DND-41 (cell line): Measurements from ENCODE around the gene CACNA1A.

Experiments used
- ATAC-seq: fragments of 200-7000 bp; cut with Tn5 transposase; 3 replicates; pipeline ENCODE4 v1.9.1; 2021; ENCODE audit warnings: low read depth; ENCODE audit not compliant: insufficient read depth
- DNase-seq: peaks from one replicate; pipeline ENCODE4 v3.0.0-alpha.2; 2020
- H2AFZ ChIP-seq: 2 replicates; pipeline ENCODE4 v1.6.0; 2012; ENCODE audit warnings: low read depth, low read length
- H3K27ac ChIP-seq: 2 replicates; pipeline ENCODE4 v1.5.1; 2012; ENCODE audit warnings: low read length, inconsistent platforms
- H3K27me3 ChIP-seq: fragments of 200-600 bp; sonication (generic); 2 replicates; pipeline ENCODE4 v1.6.0; 2012; ENCODE audit warnings: low read length, mild to moderate bottlenecking, inconsistent platforms; ENCODE audit not compliant: insufficient read depth, poor library complexity
- H3K36me3 ChIP-seq: 2 replicates; pipeline ENCODE4 v1.5.1; 2012; ENCODE audit warnings: low read length, inconsistent platforms; ENCODE audit not compliant: insufficient read depth
- H3K4me1 ChIP-seq: 2 replicates; pipeline ENCODE4 v1.5.1; 2012; ENCODE audit warnings: mild to moderate bottlenecking, low read length; ENCODE audit not compliant: insufficient read depth
- H3K4me2 ChIP-seq: 2 replicates; pipeline ENCODE4 v1.6.0; 2012; ENCODE audit warnings: mild to moderate bottlenecking, moderate library complexity, low read length, inconsistent platforms; ENCODE audit not compliant: insufficient read depth
- H3K4me3 ChIP-seq, 2 experiments: fragments of 200-600 bp in 1 of 2; shearing (Covaris generic) in 1 of 2; 2 replicates each; pipeline ENCODE4 v1.5.1; 2012 to 2016; ENCODE audit warnings: inconsistent platforms in 2 of 2, low read length in 2 of 2, mild to moderate bottlenecking in 2 of 2, low read depth in 1 of 2, moderate library complexity in 1 of 2
- H3K79me2 ChIP-seq: 2 replicates; pipeline ENCODE4 v1.6.0; 2012; ENCODE audit warnings: low read length, inconsistent platforms; ENCODE audit not compliant: insufficient read depth
- H3K9ac ChIP-seq: 2 replicates; pipeline ENCODE4 v1.6.0; 2012; ENCODE audit warnings: low read depth, mild to moderate bottlenecking, inconsistent platforms, low read length, moderate library complexity
- H3K9me3 ChIP-seq: 2 replicates; pipeline ENCODE4 v1.5.1; 2012; ENCODE audit warnings: low read length, moderate library complexity, mild to moderate bottlenecking, inconsistent platforms; ENCODE audit not compliant: insufficient read depth, severe bottlenecking
- H4K20me1 ChIP-seq: 2 replicates; pipeline ENCODE4 v1.6.0; 2012; ENCODE audit warnings: low read length; ENCODE audit not compliant: insufficient read depth
- EZH2 ChIP-seq: IDR thresholded peaks from 3 replicates; pipeline ENCODE4 v1.6.1; 2012; ENCODE audit warnings: borderline replicate concordance, low read depth, mild to moderate bottlenecking, moderate library complexity, low read length, inconsistent platforms; ENCODE audit not compliant: severe bottlenecking
- TF ChIP-seq, protein P1 (sequence below): IDR thresholded peaks from 2 replicates; pipeline ENCODE4 v1.5.1; 2012; ENCODE audit warnings: borderline replicate concordance, low read length, moderate library complexity, mild to moderate bottlenecking; ENCODE audit not compliant: poor library complexity, severe bottlenecking; ENCODE audit errors: extremely low read depth

The CACNA1A gene

GRCh38 chr19:13436352-13436751, 69.9 kb downstream of the CACNA1A start:
- no peak overlapping the region for H2AFZ ChIP-seq
- no peaks in the 10 kb centered on the region for H3K27me3 ChIP-seq
- no peaks in the 10 kb centered on the region for H3K79me2 ChIP-seq
- no peaks in the 10 kb centered on the region for H3K4me1 ChIP-seq
- H3K4me2 ChIP-seq, result no peak overlapping the region
- H4K20me1 ChIP-seq, result no peaks in the 10 kb centered on the region
- ATAC-seq (no peak), DNase-seq (no peak)
- no peak overlapping the region for H3K4me3 ChIP-seq
- H3K9me3 ChIP-seq, result no peaks in the 10 kb centered on the region
- TF ChIP-seq EZH2, result no peak
- TF ChIP-seq, protein P1, sequence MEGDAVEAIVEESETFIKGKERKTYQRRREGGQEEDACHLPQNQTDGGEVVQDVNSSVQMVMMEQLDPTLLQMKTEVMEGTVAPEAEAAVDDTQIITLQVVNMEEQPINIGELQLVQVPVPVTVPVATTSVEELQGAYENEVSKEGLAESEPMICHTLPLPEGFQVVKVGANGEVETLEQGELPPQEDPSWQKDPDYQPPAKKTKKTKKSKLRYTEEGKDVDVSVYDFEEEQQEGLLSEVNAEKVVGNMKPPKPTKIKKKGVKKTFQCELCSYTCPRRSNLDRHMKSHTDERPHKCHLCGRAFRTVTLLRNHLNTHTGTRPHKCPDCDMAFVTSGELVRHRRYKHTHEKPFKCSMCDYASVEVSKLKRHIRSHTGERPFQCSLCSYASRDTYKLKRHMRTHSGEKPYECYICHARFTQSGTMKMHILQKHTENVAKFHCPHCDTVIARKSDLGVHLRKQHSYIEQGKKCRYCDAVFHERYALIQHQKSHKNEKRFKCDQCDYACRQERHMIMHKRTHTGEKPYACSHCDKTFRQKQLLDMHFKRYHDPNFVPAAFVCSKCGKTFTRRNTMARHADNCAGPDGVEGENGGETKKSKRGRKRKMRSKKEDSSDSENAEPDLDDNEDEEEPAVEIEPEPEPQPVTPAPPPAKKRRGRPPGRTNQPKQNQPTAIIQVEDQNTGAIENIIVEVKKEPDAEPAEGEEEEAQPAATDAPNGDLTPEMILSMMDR, result no peak
- H3K27ac ChIP-seq, result no peak overlapping the region
- no peaks in the 10 kb centered on the region for H3K36me3 ChIP-seq
- H3K9ac ChIP-seq, result no peak overlapping the region

- no peaks in the 10 kb centered on the region for H3K36me3 ChIP-seq
- TF ChIP-seq, protein P1, result peak; percentile 82
- no peak for TF ChIP-seq EZH2
- H2AFZ ChIP-seq, result no peak overlapping the region
- no peaks in the 10 kb centered on the region; the same call in 1 of the 2 replicates for H4K20me1 ChIP-seq
- no peak overlapping the region for H3K4me2 ChIP-seq
- no peaks in the 10 kb centered on the region for H3K9me3 ChIP-seq
- ATAC-seq (0 out of 3 replicates have a peak, but pooled peaks have one; percentile 55), DNase-seq (peak; percentile 64)
- H3K79me2 ChIP-seq, result no peaks in the 10 kb centered on the region
- H3K4me3 ChIP-seq, result no peak overlapping the region
- no peak overlapping the region for H3K9ac ChIP-seq
- no peaks in the 10 kb centered on the region for H3K4me1 ChIP-seq
- no peaks in the 10 kb centered on the region for H3K27me3 ChIP-seq
- no peak overlapping the region for H3K27ac ChIP-seq
Observed at GRCh38 chr19:13430790-13431582, 75.3 kb downstream of the CACNA1A start.

GRCh38 chr19:13429563-13429962, 76.7 kb downstream of the CACNA1A start:
- H3K9ac ChIP-seq, result no peak overlapping the region
- DNase-seq, result no peak

More at GRCh38 chr19:13429563-13429962, 76.7 kb downstream of the CACNA1A start:
- Histone ChIP-seq H3K27ac (no peak overlapping the region), H3K79me2 (no peaks in the 10 kb centered on the region), H3K27me3 (no peaks in the 10 kb centered on the region), H3K9me3 (peaks cover 7% of the 10 kb centered on the region), H3K4me2 (no peak overlapping the region), H3K4me3 (no peak overlapping the region), H4K20me1 (no peaks in the 10 kb centered on the region; the same call in 1 of the 2 replicates), H3K36me3 (no peaks in the 10 kb centered on the region), H3K4me1 (no peaks in the 10 kb centered on the region), H2AFZ (no peak overlapping the region)
- ATAC-seq, result no peak
- TF ChIP-seq, protein P1, result no peak
- no peak for TF ChIP-seq EZH2
